Adipocyte (in vitro differentiated cells): ENCODE results near the gene AMOTL2.

Experiments used
- DNase-seq: peaks from one replicate; pipeline ENCODE4 v3.0.0-alpha.2; 2015; ENCODE audit warnings: low read depth
- H3K27me3 ChIP-seq: replicated peaks from 2 replicates; pipeline ENCODE4 v1.7.0; 2013; ENCODE audit warnings: mild to moderate bottlenecking, low read length, moderate library complexity; ENCODE audit not compliant: control insufficient read depth, insufficient read depth
- H3K36me3 ChIP-seq: 2 replicates; pipeline ENCODE4 v1.7.0; 2013; ENCODE audit warnings: low read length, mild to moderate bottlenecking, moderate library complexity; ENCODE audit not compliant: control insufficient read depth, insufficient read depth, severe bottlenecking
- H3K4me1 ChIP-seq: 2 replicates; pipeline ENCODE4 v1.7.0; 2013; ENCODE audit warnings: mild to moderate bottlenecking, low read length, moderate library complexity; ENCODE audit not compliant: control insufficient read depth, insufficient read depth
- H3K4me3 ChIP-seq: 2 replicates; pipeline ENCODE4 v1.7.0; 2013; ENCODE audit warnings: mild to moderate bottlenecking, low read length, moderate library complexity
- H3K9ac ChIP-seq: 2 replicates; pipeline ENCODE4 v1.7.0; 2013; ENCODE audit warnings: mild to moderate bottlenecking, low read length, moderate library complexity
- H3K9me3 ChIP-seq: 2 replicates; pipeline ENCODE4 v1.7.0; 2013; ENCODE audit warnings: mild to moderate bottlenecking, low read length, moderate library complexity; ENCODE audit not compliant: control insufficient read depth

Gene AMOTL2

GRCh38 chr3:134370611-134371531, 3.4 kb downstream of the AMOTL2 start:
- Histone ChIP-seq H3K4me3 (peak overlapping the region; percentile 91), H3K9me3 (no peaks in the 10 kb centered on the region), H3K9ac (peak overlapping the region; percentile 99), H3K27me3 (no peaks in the 10 kb centered on the region), H3K4me1 (peaks cover 65% of the 10 kb centered on the region), H3K36me3 (peaks cover 64% of the 10 kb centered on the region)
- no peak for DNase-seq

DNA sequence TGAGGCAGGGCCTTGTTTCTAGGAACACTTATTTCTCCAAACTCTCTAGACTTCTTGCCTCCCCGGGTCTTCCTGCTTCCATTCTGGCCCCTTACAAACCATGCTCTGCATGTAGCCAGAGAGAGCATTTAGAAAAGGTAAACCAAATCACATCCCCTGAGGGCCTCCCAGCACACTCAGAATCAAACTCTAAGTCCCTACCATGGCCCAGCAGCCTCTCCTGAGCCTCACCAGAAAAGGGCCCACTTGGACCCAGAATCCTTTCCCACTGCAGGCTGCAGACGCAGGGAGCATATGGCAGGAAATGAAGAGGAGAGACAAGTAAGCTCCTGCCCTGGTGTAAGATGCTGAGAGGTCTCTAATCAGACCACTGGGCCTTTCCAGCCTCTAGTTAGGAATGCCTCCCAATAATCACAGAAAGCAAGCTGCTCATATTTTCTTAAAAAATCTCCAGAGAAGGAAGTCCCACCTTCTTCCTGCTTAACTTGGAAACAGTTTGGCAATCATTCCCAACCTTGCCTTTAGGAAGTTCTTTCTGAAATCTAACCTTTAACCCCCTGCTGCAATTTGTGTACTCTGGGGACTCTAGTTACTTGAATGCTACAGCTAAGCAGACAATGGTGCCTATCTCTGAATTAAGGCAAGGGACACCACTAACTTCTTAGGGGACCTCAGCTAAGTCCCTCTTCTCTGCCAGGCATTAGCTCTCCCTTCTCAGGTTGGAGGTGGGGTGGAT, 4.2 kb downstream of the AMOTL2 start:
- H3K36me3 ChIP-seq: peaks cover 72% of the 10 kb centered on the region
- H3K9me3 ChIP-seq: no peaks in the 10 kb centered on the region
- no peaks in the 10 kb centered on the region for H3K27me3 ChIP-seq
- peak overlapping the region; percentile 99 for H3K9ac ChIP-seq
- H3K4me3 ChIP-seq: peak overlapping the region; percentile 91
- no peak for DNase-seq
- peaks cover 71% of the 10 kb centered on the region for H3K4me1 ChIP-seq

- Histone ChIP-seq H3K4me3 (peak overlapping the region; percentile 91), H3K36me3 (peaks cover 78% of the 10 kb centered on the region), H3K27me3 (no peaks in the 10 kb centered on the region), H3K9me3 (no peaks in the 10 kb centered on the region), H3K4me1 (peaks cover 74% of the 10 kb centered on the region), H3K9ac (peak overlapping the region; percentile 99)
- DNase-seq: peak; percentile 65
Observed at GRCh38 chr3:134369231-134369741, 5.0 kb downstream of the AMOTL2 start.

DNA sequence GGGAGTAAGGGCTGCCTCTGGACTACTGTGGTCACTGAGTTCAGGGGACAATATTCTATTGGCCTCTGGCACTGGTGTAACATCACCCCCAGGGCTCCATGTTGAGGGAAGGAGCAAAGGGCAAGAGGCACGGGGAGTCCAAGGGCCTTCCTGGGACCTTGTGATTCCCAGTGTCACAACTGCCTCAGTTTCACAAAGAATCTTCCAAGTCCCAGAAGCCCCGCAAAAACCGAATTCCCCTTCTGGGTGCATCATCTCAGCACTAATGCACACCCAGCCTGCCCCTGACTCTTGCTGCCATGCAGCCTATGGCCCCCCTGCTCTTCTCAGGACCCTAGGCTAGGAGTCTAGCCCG, 5.5 kb downstream of the AMOTL2 start:
- peaks cover 76% of the 10 kb centered on the region for H3K4me1 ChIP-seq

GRCh38 chr3:134367869-134368750, 6.1 kb downstream of the AMOTL2 start:
- DNase-seq: no peak
- H3K4me1 ChIP-seq: peaks cover 82% of the 10 kb centered on the region
- H3K4me3 ChIP-seq: peak overlapping the region; percentile 91
- no peaks in the 10 kb centered on the region for H3K27me3 ChIP-seq
- H3K9ac ChIP-seq: peak overlapping the region; percentile 99
- peaks cover 84% of the 10 kb centered on the region for H3K36me3 ChIP-seq
- no peaks in the 10 kb centered on the region for H3K9me3 ChIP-seq

More for the DNA sequence above, 5.5 kb downstream of the AMOTL2 start:
- Histone ChIP-seq H3K9ac (peak overlapping the region; percentile 99), H3K9me3 (no peaks in the 10 kb centered on the region), H3K36me3 (peaks cover 78% of the 10 kb centered on the region), H3K4me3 (peak overlapping the region; percentile 91), H3K27me3 (no peaks in the 10 kb centered on the region)
- DNase-seq: no peak

DNA sequence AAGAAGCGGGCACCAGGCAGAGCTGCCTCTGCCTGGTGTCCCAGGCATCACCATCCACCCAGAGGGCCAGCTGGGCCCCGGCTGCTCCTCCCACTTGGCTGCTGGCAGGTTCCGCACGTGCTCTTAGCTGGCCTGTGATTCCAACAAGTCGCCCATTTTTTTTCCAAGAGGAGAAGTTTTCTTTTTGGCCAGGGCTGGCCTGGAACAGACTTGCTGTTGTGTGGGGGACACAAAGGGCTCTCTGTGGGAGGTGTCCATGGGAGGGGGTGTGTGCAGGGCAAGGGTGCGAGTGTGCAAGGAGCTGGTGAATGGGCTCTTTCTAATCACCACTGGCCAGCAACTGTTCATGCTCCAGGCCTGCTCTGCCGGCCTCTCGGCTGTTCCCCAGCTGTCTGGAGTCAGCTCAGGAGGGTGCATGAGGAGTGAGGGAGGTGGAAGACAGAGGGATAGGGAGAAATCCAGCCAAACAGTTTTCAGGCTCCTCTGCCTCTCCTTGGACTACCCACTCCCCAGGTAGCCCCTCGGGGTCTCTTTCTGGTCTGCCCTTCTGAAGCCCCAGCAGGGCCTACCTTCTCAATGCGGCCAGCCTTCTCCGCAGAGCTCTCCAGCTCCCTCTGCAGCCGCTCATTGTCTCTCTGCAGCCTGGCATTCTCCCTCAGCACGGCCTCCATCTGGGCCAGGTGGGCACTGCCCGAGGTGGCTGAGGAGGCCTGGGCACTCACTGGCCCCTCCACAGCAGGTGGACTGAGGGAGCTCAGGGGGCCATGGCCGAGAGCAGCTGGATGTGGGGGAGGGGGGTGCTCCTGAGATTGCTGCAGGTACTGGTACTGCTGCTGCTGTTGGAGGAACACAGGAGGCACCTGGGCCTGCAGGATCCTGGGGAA, 7.1 kb downstream of the AMOTL2 start:
- peaks cover 92% of the 10 kb centered on the region for H3K4me1 ChIP-seq
- DNase-seq: no peak
- H3K9me3 ChIP-seq: no peaks in the 10 kb centered on the region
- H3K36me3 ChIP-seq: peaks cover 92% of the 10 kb centered on the region
- H3K9ac ChIP-seq: peak overlapping the region; percentile 99
- H3K27me3 ChIP-seq: no peaks in the 10 kb centered on the region
- no peak overlapping the region for H3K4me3 ChIP-seq

GRCh38 chr3:134366221-134366927, 7.9 kb downstream of the AMOTL2 start:
- Histone ChIP-seq H3K27me3 (no peaks in the 10 kb centered on the region), H3K9me3 (no peaks in the 10 kb centered on the region), H3K4me1 (peaks cover 97% of the 10 kb centered on the region), H3K9ac (peak overlapping the region; percentile 99), H3K4me3 (peak overlapping the region; percentile 15), H3K36me3 (peaks cover 93% of the 10 kb centered on the region)
- no peak for DNase-seq

DNA sequence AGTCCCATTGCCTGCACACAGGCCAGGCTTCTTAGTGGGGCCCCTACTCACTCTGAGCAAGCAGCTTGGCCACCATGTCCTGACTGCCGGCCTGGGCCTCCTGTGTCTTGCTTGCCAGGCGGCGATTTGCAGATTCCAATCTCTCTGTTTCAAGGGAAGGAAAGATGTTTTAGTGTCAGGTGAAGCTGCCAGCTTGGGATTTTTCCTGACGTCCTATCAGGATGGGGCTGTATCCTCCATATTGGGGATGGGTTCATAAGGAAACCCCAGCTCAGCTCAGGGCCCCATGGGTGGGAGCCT, 8.5 kb downstream of the AMOTL2 start:
- H3K4me1 ChIP-seq: peaks cover 96% of the 10 kb centered on the region
- peaks cover 93% of the 10 kb centered on the region for H3K36me3 ChIP-seq
- DNase-seq: no peak
- H3K27me3 ChIP-seq: no peaks in the 10 kb centered on the region
- H3K9me3 ChIP-seq: no peaks in the 10 kb centered on the region
- H3K4me3 ChIP-seq: peak overlapping the region; percentile 14
- peak overlapping the region; percentile 99 for H3K9ac ChIP-seq

- Histone ChIP-seq H3K9me3 (no peaks in the 10 kb centered on the region), H3K4me3 (peak overlapping the region; percentile 14), H3K27me3 (no peaks in the 10 kb centered on the region), H3K36me3 (peaks cover 93% of the 10 kb centered on the region), H3K4me1 (peaks cover 96% of the 10 kb centered on the region), H3K9ac (peak overlapping the region; percentile 99)
- no peak for DNase-seq
Observed at GRCh38 chr3:134364936-134365765, 9.1 kb downstream of the AMOTL2 start.
